K562 (cell line): Measurements from ENCODE around the gene IMPA2. TPM values are rescaled to one million over a fixed set of nuclear protein-coding genes. Genes with fewer than 3 reads are reported as not detected.

Experiments
- polyA plus RNA-seq, 8 experiments: library from polyadenylated mRNA; depleted of rRNA in 4 of 8; stranded (reverse) in 5 of 8; unstranded in 3 of 8; fragments of >200 nt; fragmentation: Nextera tagmentation in 2 of 8; fragmentation: Illumina TruSeq in 1 of 8; extraction: Ambion mirVana in 2 of 8; extraction: Trizol in 1 of 8; gene quantifications; 2 replicates each; pipeline versions ENCODE4 v1.2.1 to v1.2.3, GENCODE V29; 2011 to 2014; ENCODE audit warnings: inconsistent platforms in 1 of 8, missing spikeins in 1 of 8
- total RNA-seq, 7 experiments: library from RNA; depleted of rRNA in 6 of 7; stranded (reverse); fragments of >200 nt in 6 of 7; fragmentation: Illumina TruSeq in 2 of 7; extraction: Trizol in 2 of 7; gene quantifications; 2 replicates each; pipeline versions ENCODE4 v1.2.1 to v1.2.3, GENCODE V29; 2011 to 2021; ENCODE audit warnings: low replicate concordance in 1 of 7
- TF ChIP-seq, protein P1 (sequence below): fragments of 250-450 bp; sonication (Bioruptor Pico); IDR thresholded peaks from 2 replicates; pipeline ENCODE4 v1.9.0; 2021; ENCODE audit warnings: mild to moderate bottlenecking, inconsistent platforms
- TF ChIP-seq, protein P2 (sequence below): fragments of 250-450 bp; sonication (Bioruptor Pico); IDR thresholded peaks from 2 replicates; pipeline ENCODE4 v1.5.0; 2020; ENCODE audit warnings: mild to moderate bottlenecking, borderline replicate concordance
- TF ChIP-seq, protein P3 (sequence below), 3 experiments: fragments of 200-800 bp in 1 of 3; fragments of 250-450 bp in 1 of 3; fragments of 450-650 bp in 1 of 3; sonication (Bioruptor Pico) in 1 of 3; sonication (Bioruptor generic) in 1 of 3; formaldehyde crosslinking in 1 of 3; IDR thresholded peaks; 2 replicates each; pipeline versions ENCODE4 v1.6.1 to v1.8.0; 2016 to 2022; ENCODE audit warnings: mild to moderate bottlenecking in 2 of 3, missing genetic modification characterization in 2 of 3, missing compliant biosample characterization in 1 of 3, moderate library complexity in 1 of 3

The IMPA2 gene
- total and polyA plus RNA-seq, 9 of the 15 experiments (the other 6 are each of a cell fraction or from before 2014, with no cell fraction given) = 0.62 to 11.3 (median 5.7) TPM

DNA sequence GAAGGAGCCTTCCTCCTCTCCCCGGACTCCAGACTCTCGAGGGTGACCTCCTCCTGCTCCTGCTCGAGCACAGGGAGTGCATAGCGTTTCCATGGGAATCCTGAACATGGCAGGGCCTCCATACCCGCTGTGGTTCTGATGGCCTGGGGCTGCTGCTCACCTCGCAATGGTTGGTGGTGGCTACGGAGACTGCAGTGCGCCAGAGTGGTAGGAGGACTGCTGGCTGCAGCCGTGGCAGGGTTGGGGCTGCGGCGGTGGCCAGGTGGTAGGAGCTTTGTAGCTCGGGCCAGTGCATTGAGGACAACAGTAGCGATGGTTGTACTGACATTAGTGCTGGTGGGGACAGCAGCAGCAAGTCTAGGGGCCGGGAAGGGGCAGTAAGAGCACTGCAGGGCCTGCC lies 80.4 kb downstream of the IMPA2 start (continued):
- TF ChIP-seq, protein P1, sequence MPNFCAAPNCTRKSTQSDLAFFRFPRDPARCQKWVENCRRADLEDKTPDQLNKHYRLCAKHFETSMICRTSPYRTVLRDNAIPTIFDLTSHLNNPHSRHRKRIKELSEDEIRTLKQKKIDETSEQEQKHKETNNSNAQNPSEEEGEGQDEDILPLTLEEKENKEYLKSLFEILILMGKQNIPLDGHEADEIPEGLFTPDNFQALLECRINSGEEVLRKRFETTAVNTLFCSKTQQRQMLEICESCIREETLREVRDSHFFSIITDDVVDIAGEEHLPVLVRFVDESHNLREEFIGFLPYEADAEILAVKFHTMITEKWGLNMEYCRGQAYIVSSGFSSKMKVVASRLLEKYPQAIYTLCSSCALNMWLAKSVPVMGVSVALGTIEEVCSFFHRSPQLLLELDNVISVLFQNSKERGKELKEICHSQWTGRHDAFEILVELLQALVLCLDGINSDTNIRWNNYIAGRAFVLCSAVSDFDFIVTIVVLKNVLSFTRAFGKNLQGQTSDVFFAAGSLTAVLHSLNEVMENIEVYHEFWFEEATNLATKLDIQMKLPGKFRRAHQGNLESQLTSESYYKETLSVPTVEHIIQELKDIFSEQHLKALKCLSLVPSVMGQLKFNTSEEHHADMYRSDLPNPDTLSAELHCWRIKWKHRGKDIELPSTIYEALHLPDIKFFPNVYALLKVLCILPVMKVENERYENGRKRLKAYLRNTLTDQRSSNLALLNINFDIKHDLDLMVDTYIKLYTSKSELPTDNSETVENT (CRISPR knock-in tag) = no peak
- TF ChIP-seq, protein P2, sequence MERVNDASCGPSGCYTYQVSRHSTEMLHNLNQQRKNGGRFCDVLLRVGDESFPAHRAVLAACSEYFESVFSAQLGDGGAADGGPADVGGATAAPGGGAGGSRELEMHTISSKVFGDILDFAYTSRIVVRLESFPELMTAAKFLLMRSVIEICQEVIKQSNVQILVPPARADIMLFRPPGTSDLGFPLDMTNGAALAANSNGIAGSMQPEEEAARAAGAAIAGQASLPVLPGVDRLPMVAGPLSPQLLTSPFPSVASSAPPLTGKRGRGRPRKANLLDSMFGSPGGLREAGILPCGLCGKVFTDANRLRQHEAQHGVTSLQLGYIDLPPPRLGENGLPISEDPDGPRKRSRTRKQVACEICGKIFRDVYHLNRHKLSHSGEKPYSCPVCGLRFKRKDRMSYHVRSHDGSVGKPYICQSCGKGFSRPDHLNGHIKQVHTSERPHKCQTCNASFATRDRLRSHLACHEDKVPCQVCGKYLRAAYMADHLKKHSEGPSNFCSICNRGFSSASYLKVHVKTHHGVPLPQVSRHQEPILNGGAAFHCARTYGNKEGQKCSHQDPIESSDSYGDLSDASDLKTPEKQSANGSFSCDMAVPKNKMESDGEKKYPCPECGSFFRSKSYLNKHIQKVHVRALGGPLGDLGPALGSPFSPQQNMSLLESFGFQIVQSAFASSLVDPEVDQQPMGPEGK (CRISPR knock-in tag) = no peak
- TF ChIP-seq, protein P3, sequence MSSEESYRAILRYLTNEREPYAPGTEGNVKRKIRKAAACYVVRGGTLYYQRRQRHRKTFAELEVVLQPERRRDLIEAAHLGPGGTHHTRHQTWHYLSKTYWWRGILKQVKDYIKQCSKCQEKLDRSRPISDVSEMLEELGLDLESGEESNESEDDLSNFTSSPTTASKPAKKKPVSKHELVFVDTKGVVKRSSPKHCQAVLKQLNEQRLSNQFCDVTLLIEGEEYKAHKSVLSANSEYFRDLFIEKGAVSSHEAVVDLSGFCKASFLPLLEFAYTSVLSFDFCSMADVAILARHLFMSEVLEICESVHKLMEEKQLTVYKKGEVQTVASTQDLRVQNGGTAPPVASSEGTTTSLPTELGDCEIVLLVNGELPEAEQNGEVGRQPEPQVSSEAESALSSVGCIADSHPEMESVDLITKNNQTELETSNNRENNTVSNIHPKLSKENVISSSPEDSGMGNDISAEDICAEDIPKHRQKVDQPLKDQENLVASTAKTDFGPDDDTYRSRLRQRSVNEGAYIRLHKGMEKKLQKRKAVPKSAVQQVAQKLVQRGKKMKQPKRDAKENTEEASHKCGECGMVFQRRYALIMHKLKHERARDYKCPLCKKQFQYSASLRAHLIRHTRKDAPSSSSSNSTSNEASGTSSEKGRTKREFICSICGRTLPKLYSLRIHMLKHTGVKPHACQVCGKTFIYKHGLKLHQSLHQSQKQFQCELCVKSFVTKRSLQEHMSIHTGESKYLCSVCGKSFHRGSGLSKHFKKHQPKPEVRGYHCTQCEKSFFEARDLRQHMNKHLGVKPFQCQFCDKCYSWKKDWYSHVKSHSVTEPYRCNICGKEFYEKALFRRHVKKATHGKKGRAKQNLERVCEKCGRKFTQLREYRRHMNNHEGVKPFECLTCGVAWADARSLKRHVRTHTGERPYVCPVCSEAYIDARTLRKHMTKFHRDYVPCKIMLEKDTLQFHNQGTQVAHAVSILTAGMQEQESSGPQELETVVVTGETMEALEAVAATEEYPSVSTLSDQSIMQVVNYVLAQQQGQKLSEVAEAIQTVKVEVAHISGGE (CRISPR knock-in tag; IDR thresholded peaks at IDR 0.05) = no peak
